ENCODE data around the gene EXPH5. TPM values are rescaled to one million over a fixed set of nuclear protein-coding genes. Genes with fewer than 3 reads are reported as not detected.
A peak's percentile ranks its signal among the peaks of the same experiment; 100 is the strongest.

EXPH5 gene
- total and polyA plus RNA-seq, 2 of the 8 experiments (the other 6 are each of a cell fraction or from before 2014, with no cell fraction given), result 1.1 to 11.5 TPM

DNA sequence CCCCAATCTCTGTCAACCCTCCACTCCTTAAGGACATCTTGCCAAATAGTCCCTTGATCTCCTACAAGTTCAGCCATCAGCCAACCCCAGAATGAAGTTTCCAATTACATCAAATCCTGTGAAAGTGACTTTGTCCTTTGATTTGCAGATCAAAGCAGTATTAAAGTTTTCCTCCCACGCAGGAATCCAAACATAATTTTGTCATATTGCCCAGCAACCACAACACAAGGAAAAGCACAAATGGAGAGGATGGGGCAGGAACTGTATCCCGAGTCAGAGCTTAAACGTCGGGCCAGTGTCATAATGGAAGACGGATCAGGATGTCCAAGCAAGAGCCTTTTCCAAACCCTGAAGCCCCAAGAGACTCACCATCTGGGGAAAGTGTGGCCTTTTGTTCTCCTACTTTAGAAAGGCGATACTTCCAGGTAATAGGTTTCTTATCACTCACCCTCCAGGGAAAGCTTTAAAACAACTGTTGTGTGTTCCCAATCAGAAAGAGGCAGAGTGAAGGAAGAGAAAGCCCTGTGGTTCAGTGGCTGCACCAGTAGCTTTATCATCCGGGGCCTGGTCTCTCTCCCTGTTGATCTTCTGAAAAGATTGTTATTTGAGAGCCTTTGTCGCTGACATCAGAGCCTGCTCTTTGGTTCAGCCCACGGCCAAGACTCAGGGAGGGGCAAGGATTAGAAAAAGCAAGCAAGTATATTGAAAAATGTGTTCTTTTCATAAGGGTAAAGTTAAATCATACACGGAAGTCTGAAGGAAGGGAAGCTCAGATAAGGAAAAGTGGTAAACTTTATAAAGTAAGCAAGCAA lies 41.7 kb downstream of the EXPH5 start:
- Histone ChIP-seq H4K91ac (replicated peaks; ENCODE audit: insufficient read length, low read length) (no peak overlapping the region), H3K4me1 (replicated peaks in 1 of 4; ENCODE audit: control insufficient read depth in 3 of 4, insufficient read depth in 4 of 4, low read length in 3 of 4) (peaks cover 0 to 6% (median 2%) of the 10 kb centered on the region in 4 experiments; a peak in 3 of 7 replicates), H3K23ac (ENCODE audit: insufficient read length) (no peak overlapping the region), H3K79me1 (ENCODE audit: low read depth, low read length) (no peaks in the 10 kb centered on the region), H3K27me3 (replicated peaks in 1 of 4; ENCODE audit: control insufficient read depth in 3 of 4, extremely low read depth in 1 of 4, insufficient read depth in 3 of 4, low read length in 3 of 4) (no peaks in the 10 kb centered on the region), H3K36me3 (ENCODE audit: control insufficient read depth in 2 of 4, insufficient read depth in 4 of 4, low read length in 3 of 4) (no peaks in the 10 kb centered on the region), H2AFZ (ENCODE audit: low read length) (0 out of 2 replicates have a peak overlapping the region, but pooled peaks have one; percentile 24), H3K23me2 (ENCODE audit: low read depth, low read length) (no peaks in the 10 kb centered on the region), H4K8ac (ENCODE audit: extremely low read depth, insufficient read depth, low read length) (no peak overlapping the region), H2BK5ac (ENCODE audit: low read depth, low read length) (no peak overlapping the region), H3K27ac (ENCODE audit: low read depth, low read length) (no peak overlapping the region), H2BK12ac (ENCODE audit: low read depth, low read length) (no peak overlapping the region), H3K9ac (replicated peaks in 1 of 4; ENCODE audit: extremely low read depth in 1 of 4, low read depth in 3 of 4, low read length in 3 of 4) (no peak overlapping the region), H2AK5ac (ENCODE audit: low read depth, low read length) (no peak overlapping the region), H3K4ac (replicated peaks; ENCODE audit: insufficient read length, low read depth, low read length) (no peak overlapping the region), H4K20me1 (replicated peaks in 1 of 2; ENCODE audit: control insufficient read depth in 1 of 2, insufficient read depth in 2 of 2, low read length in 2 of 2) (no peaks in the 10 kb centered on the region), H3K4me3 (ENCODE audit: extremely low read depth in 1 of 4, insufficient read depth in 2 of 4, low read depth in 3 of 4, low read length in 4 of 4) (no peak overlapping the region), H2BK120ac (replicated peaks; ENCODE audit: low read depth, low read length) (no peak overlapping the region), H3K9me3 (ENCODE audit: insufficient read depth in 2 of 2, low read depth in 1 of 2, low read length in 1 of 2) (no peaks in the 10 kb centered on the region), H2BK20ac (ENCODE audit: low read length) (no peak overlapping the region), H3K14ac (ENCODE audit: insufficient read length) (no peak overlapping the region), H2BK15ac (ENCODE audit: low read length) (no peak overlapping the region), H3K56ac (replicated peaks; ENCODE audit: insufficient read length, low read depth, low read length) (no peak overlapping the region), H3K4me2 (ENCODE audit: insufficient read depth in 1 of 2, low read depth in 2 of 2, low read length in 2 of 2) (no peak overlapping the region), H3K18ac (ENCODE audit: extremely low read depth, low read length) (0 out of 2 replicates have a peak overlapping the region, but pooled peaks have one; percentile 62), H4K5ac (ENCODE audit: insufficient read length, low read depth, low read length) (no peak overlapping the region), H3K79me2 (ENCODE audit: control insufficient read depth in 1 of 2, insufficient read depth in 2 of 2, low read length in 2 of 2) (no peaks in the 10 kb centered on the region)
- DNase-seq (ENCODE audit: low read depth in 1 of 2, low spot score in 2 of 2), result peak in 1 of 2 experiments; percentile 41
- POLR2A ChIA-PET (ENCODE audit: partially characterized antibody), result interaction anchor here (0.7 to 1.6 kb wide), 2 partner anchors 11 to 28 kb away, joined by 4 to 5 read pairs; no protein-coding TSS in a partner anchor
- CTCF ChIA-PET (ENCODE audit: partially characterized antibody), result no interaction called here
- FAIRE-seq, result no peak
- 76% methylated on average over 10 of the region's 10 CpGs; no CpG with 5 or more reads in 1 of the 2 experiments for WGBS, 2 experiments (ENCODE audit: extremely low coverage in 1 of 2, insufficient coverage in 1 of 2, insufficient read length in 1 of 2, insufficient replicate concordance in 2 of 2, low coverage in 1 of 2, low lambda C conversion rate in 2 of 2, missing lambda C conversion rate in 1 of 2)
- no peak for TF ChIP-seq CHD1 (IDR thresholded peaks at IDR 0.05; ENCODE audit: low read depth, low read length)
- TF ChIP-seq, protein P1, sequence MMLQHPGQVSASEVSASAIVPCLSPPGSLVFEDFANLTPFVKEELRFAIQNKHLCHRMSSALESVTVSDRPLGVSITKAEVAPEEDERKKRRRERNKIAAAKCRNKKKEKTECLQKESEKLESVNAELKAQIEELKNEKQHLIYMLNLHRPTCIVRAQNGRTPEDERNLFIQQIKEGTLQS (IDR thresholded peaks at IDR 0.05; ENCODE audit: insufficient read depth, low read depth, low read length), result no peak
- no peak for TF ChIP-seq NANOG (IDR thresholded peaks at IDR 0.05; ENCODE audit: insufficient read depth, low read depth, low read length, poor library complexity, severe bottlenecking)
- TF ChIP-seq RBBP5 (IDR thresholded peaks at IDR 0.05; ENCODE audit: borderline replicate concordance, low read depth, low read length), result no peak
- no peak for TF ChIP-seq RXRA (IDR thresholded peaks at IDR 0.05; ENCODE audit: insufficient read depth, low read depth, low read length)
- no peak for TF ChIP-seq SP2 (IDR thresholded peaks at IDR 0.05; ENCODE audit: low read length)
- TF ChIP-seq CBX8 (IDR thresholded peaks at IDR 0.05; ENCODE audit: borderline replicate concordance, low read depth, low read length), result no peak
